Natural killer cell (primary cell): Measurements from ENCODE around the gene AQP12A. TPM values are rescaled to one million over a fixed set of nuclear protein-coding genes. Genes with fewer than 3 reads are reported as not detected.
"Not testable (repeated sequence)": the region's sequence is repeated elsewhere in the genome, so short reads cannot be mapped to it uniquely, and the experiment has no call there.

ENCODE experiments used
- ATAC-seq, 3 donors: fragments of 150-1000 bp in 2 of 3; fragments of 200-7000 bp in 1 of 3; cut with Tn5 transposase; 1 replicate in 1 of 3; 2 replicates in 2 of 3; pipeline ENCODE4 v1.10.0; 2021; ENCODE audit warnings: mild to moderate bottlenecking in 2 of 3, moderate library complexity in 2 of 3
- DNase-seq, 2 donors: peaks; one replicate each; pipeline versions ENCODE4 v3.0.0 to v3.0.0-alpha.2; 2013 to 2021; ENCODE audit warnings: mixed read lengths in 1 of 2
- H3K27ac ChIP-seq: one replicate; pipeline ENCODE4 v1.5.1; 2013; ENCODE audit warnings: mild to moderate bottlenecking, low read length
- H3K27me3 ChIP-seq: one replicate; pipeline ENCODE4 v1.6.1; 2013; ENCODE audit warnings: low read length; ENCODE audit not compliant: control insufficient read depth, insufficient read depth
- H3K36me3 ChIP-seq: one replicate; pipeline ENCODE4 v1.6.1; 2013; ENCODE audit warnings: low read length; ENCODE audit not compliant: control insufficient read depth, insufficient read depth
- H3K4me1 ChIP-seq: one replicate; pipeline ENCODE4 v1.6.1; 2013; ENCODE audit warnings: low read length; ENCODE audit not compliant: control insufficient read depth, insufficient read depth
- H3K4me3 ChIP-seq: one replicate; pipeline ENCODE4 v1.5.1; 2013; ENCODE audit warnings: low read length
- H3K9me3 ChIP-seq: one replicate; pipeline ENCODE4 v1.6.1; 2013; ENCODE audit warnings: low read length; ENCODE audit not compliant: control insufficient read depth, insufficient read depth
- H3K27ac Mint-ChIP-seq, 2 donors: one replicate each; pipeline ENCODE4 v1.8.0; 2022; ENCODE audit warnings: mild to moderate bottlenecking in 2 of 2, mixed read lengths in 2 of 2, moderate library complexity in 1 of 2
- H3K27me3 Mint-ChIP-seq, 2 donors: one replicate each; pipeline ENCODE4 v1.8.0; 2022; ENCODE audit warnings: low read depth in 2 of 2, mixed read lengths in 2 of 2
- H3K36me3 Mint-ChIP-seq: one replicate; pipeline ENCODE4 v1.8.0; 2022; ENCODE audit warnings: mixed read lengths
- H3K4me1 Mint-ChIP-seq, 2 donors: one replicate each; pipeline ENCODE4 v1.8.0; 2022; ENCODE audit warnings: mixed read lengths in 2 of 2
- H3K4me3 Mint-ChIP-seq: one replicate; pipeline ENCODE4 v1.8.0; 2022; ENCODE audit warnings: mild to moderate bottlenecking, moderate library complexity, mixed read lengths
- H3K9me3 Mint-ChIP-seq, 2 donors: one replicate each; pipeline ENCODE4 v1.8.0; 2022; ENCODE audit warnings: mixed read lengths in 2 of 2
- CTCF ChIP-seq: fragments of 200-600 bp; IDR thresholded peaks from one replicate; pipeline ENCODE4 v1.8.0; 2022; ENCODE audit warnings: antibody characterized with exemption
- WGBS: methylation state at CpG from one replicate; pipeline ENCODE4 v1.1.7; 2013; ENCODE audit warnings: missing lambda C conversion rate; ENCODE audit not compliant: insufficient coverage; 5-methylcytosine and 5-hydroxymethylcytosine counted together
- intact Hi-C: fragments of 100-400 bp; cut with micrococcal nuclease; formaldehyde crosslinking; loops from one replicate; pipeline ENCODE4 v1.14.2; 2022
- total RNA-seq, 4 donors: library from RNA; stranded (reverse); fragments of 120-200 nt in 1 of 4; gene quantifications; one replicate each; pipeline versions ENCODE4 v1.2.3 to v1.2.4, GENCODE V29; 2013 to 2022

AQP12A gene
- not detected for total RNA-seq
- total RNA-seq (2013) = not detected

GRCh38 chr2:240691631-240692420 is at the start of gene AQP12A:
Gene AQP12A (plus strand): TSS chr2:240691866. CDS start chr2:240691914, 48 bp downstream.
- H3K4me1 ChIP-seq, intact Hi-C loops, H3K4me3 Mint-ChIP-seq, H3K9me3 Mint-ChIP-seq, H3K27me3 Mint-ChIP-seq, H3K27ac Mint-ChIP-seq, H3K9me3 ChIP-seq, H3K27me3 ChIP-seq, H3K4me3 ChIP-seq, H3K36me3 Mint-ChIP-seq, H3K36me3 ChIP-seq, DNase-seq, H3K4me1 Mint-ChIP-seq, ATAC-seq, H3K27ac ChIP-seq: not testable (repeated sequence)
- WGBS = 95% methylated on average over 28 of the region's 37 CpGs

GRCh38 chr2:240642061-240642805 is 49.4 kb upstream of the AQP12A start:
- no peak overlapping the region for H3K4me3 Mint-ChIP-seq
- no peaks in the 10 kb centered on the region for H3K27me3 ChIP-seq
- intact Hi-C loops = no loop called here
- TF ChIP-seq CTCF = no peak
- H3K4me1 ChIP-seq = peaks cover 6% of the 10 kb centered on the region
- H3K4me3 ChIP-seq = no peak overlapping the region
- H3K4me1 Mint-ChIP-seq = peaks cover 5 to 17% of the 10 kb centered on the region in 2 donors
- no peaks in the 10 kb centered on the region for H3K36me3 ChIP-seq
- 91% methylated on average over 36 of the region's 36 CpGs for WGBS
- DNase-seq (no peak), ATAC-seq (no peak)
- H3K9me3 ChIP-seq = no peaks in the 10 kb centered on the region
- H3K36me3 Mint-ChIP-seq = no peaks in the 10 kb centered on the region
- H3K27ac Mint-ChIP-seq = no peak overlapping the region
- peaks cover 0 to 5% of the 10 kb centered on the region in 2 donors for H3K27me3 Mint-ChIP-seq
- no peaks in the 10 kb centered on the region for H3K9me3 Mint-ChIP-seq
- H3K27ac ChIP-seq = no peak overlapping the region

- peaks cover 5 to 18% of the 10 kb centered on the region in 2 donors for H3K4me1 Mint-ChIP-seq
- H3K27me3 ChIP-seq = no peaks in the 10 kb centered on the region
- DNase-seq = no peak
- H3K9me3 ChIP-seq = no peaks in the 10 kb centered on the region
- no peak for TF ChIP-seq CTCF
- no peak for ATAC-seq
- no peak overlapping the region for H3K27ac ChIP-seq
- WGBS = 93% methylated on average over 11 of the region's 11 CpGs
- H3K36me3 Mint-ChIP-seq = no peaks in the 10 kb centered on the region
- H3K9me3 Mint-ChIP-seq = no peaks in the 10 kb centered on the region
- H3K27ac Mint-ChIP-seq = no peak overlapping the region
- peaks cover 0 to 5% of the 10 kb centered on the region in 2 donors for H3K27me3 Mint-ChIP-seq
- H3K4me3 Mint-ChIP-seq = no peak overlapping the region
- H3K4me3 ChIP-seq = no peak overlapping the region
- peaks cover 6% of the 10 kb centered on the region for H3K4me1 ChIP-seq
- intact Hi-C loops = no loop called here
- no peaks in the 10 kb centered on the region for H3K36me3 ChIP-seq
These were observed 48.9 kb upstream of the AQP12A start for GRCh38 chr2:240642806-240643092.

GRCh38 chr2:240643093-240643810 is 48.4 kb upstream of the AQP12A start:
- Mint-ChIP-seq H3K36me3 (no peaks in the 10 kb centered on the region), H3K4me3 (no peak overlapping the region), H3K27me3 (peaks cover 0 to 5% of the 10 kb centered on the region in 2 donors), H3K4me1 (peaks cover 5 to 21% of the 10 kb centered on the region in 2 donors), H3K9me3 (no peaks in the 10 kb centered on the region), H3K27ac (no peak overlapping the region)
- H3K9me3 ChIP-seq = no peaks in the 10 kb centered on the region
- peaks cover 6% of the 10 kb centered on the region for H3K4me1 ChIP-seq
- DNase-seq (peak in 1 of 2 donors; percentile 1), ATAC-seq (no peak)
- H3K27me3 ChIP-seq = no peaks in the 10 kb centered on the region
- TF ChIP-seq CTCF = no peak
- no peak overlapping the region for H3K27ac ChIP-seq
- 89% methylated on average over 13 of the region's 13 CpGs for WGBS
- no peaks in the 10 kb centered on the region for H3K36me3 ChIP-seq
- H3K4me3 ChIP-seq = no peak overlapping the region
- intact Hi-C loops = no loop called here
